Tibial artery (tissue), 4 donors: ENCODE data around the gene TARBP1.

Experiments
- DNase-seq, 2 donors: peaks; one replicate each; pipeline ENCODE4 v3.0.0-alpha.2; 2019
- H3K27ac ChIP-seq, 2 donors: fragments of 200-600 bp; sonication (generic) in 1 of 2; 1 replicate in 1 of 2; 2 replicates in 1 of 2; pipeline ENCODE4 v1.5.1; 2018 to 2019; ENCODE audit warnings: mild to moderate bottlenecking in 1 of 2
- H3K27me3 ChIP-seq, 2 donors: fragments of 200-600 bp; sonication (generic) in 1 of 2; one replicate each; pipeline versions ENCODE4 v1.5.1 to v1.6.0; 2016 to 2019
- H3K36me3 ChIP-seq, 3 donors: fragments of 200-600 bp; sonication (generic) in 2 of 3; one replicate each; pipeline ENCODE4 v1.5.1; 2016 to 2019; ENCODE audit warnings: mild to moderate bottlenecking in 2 of 3
- H3K4me1 ChIP-seq, 4 donors: fragments of 200-600 bp; sonication (generic) in 2 of 4; 1 replicate in 3 of 4; 2 replicates in 1 of 4; pipeline ENCODE4 v1.5.1; 2016 to 2019
- H3K4me3 ChIP-seq, 2 donors: fragments of 200-600 bp; sonication (generic) in 1 of 2; 1 replicate in 1 of 2; 2 replicates in 1 of 2; pipeline ENCODE4 v1.5.1; 2018 to 2019; ENCODE audit warnings: mild to moderate bottlenecking in 2 of 2
- H3K9me3 ChIP-seq, 3 donors: fragments of 200-600 bp; sonication (generic) in 1 of 3; one replicate each; pipeline ENCODE4 v1.5.1; 2016 to 2019
- CTCF ChIP-seq, 2 experiments: fragments of 200-600 bp in 1 of 2; fragments of 450-650 bp in 1 of 2; IDR thresholded peaks; one replicate each; pipeline ENCODE4 v1.5.1; 2017 to 2019; ENCODE audit warnings: antibody characterized with exemption in 2 of 2, mild to moderate bottlenecking in 1 of 2, moderate library complexity in 1 of 2
- intact Hi-C: fragments of 100-400 bp; cut with DNase I; formaldehyde crosslinking; loops from one replicate; pipeline ENCODE4 v1.15.0; 2023; ENCODE audit warnings: low total_unique reads

Gene TARBP1

GRCh38 chr1:234484991-234485739 is 6.2 kb upstream of the TARBP1 start:
- intact Hi-C loops = loop anchor here (5.0 kb wide), 1 partner anchor 607 kb away; no protein-coding TSS in a partner anchor
- H3K27me3 ChIP-seq = peaks cover 0 to 2% of the 10 kb centered on the region in 2 donors
- H3K36me3 ChIP-seq = no peaks in the 10 kb centered on the region
- no peak for TF ChIP-seq CTCF (IDR thresholded peaks at IDR 0.05)
- no peaks in the 10 kb centered on the region for H3K9me3 ChIP-seq
- no peak overlapping the region for H3K27ac ChIP-seq
- no peak overlapping the region for H3K4me3 ChIP-seq
- no peak for DNase-seq
- peaks cover 0 to 8% (median 5%) of the 10 kb centered on the region in 4 donors for H3K4me1 ChIP-seq

GRCh38 chr1:234484218-234484617 is 5.2 kb upstream of the TARBP1 start:
- no peak overlapping the region for H3K4me3 ChIP-seq
- intact Hi-C loops = no loop called here
- H3K4me1 ChIP-seq = peaks cover 0 to 8% (median 5%) of the 10 kb centered on the region in 4 donors
- H3K27me3 ChIP-seq = peaks cover 0 to 2% of the 10 kb centered on the region in 2 donors
- H3K27ac ChIP-seq = no peak overlapping the region
- DNase-seq = no peak
- H3K36me3 ChIP-seq = no peaks in the 10 kb centered on the region
- TF ChIP-seq CTCF (IDR thresholded peaks at IDR 0.05) = no peak
- no peaks in the 10 kb centered on the region for H3K9me3 ChIP-seq

GRCh38 chr1:234481771-234482170 is 2.8 kb upstream of the TARBP1 start:
- H3K9me3 ChIP-seq = no peaks in the 10 kb centered on the region
- H3K36me3 ChIP-seq = no peaks in the 10 kb centered on the region
- peaks cover 0 to 2% of the 10 kb centered on the region in 2 donors for H3K27me3 ChIP-seq
- no peak for DNase-seq
- intact Hi-C loops = no loop called here
- H3K4me1 ChIP-seq = peaks cover 0 to 6% (median 3%) of the 10 kb centered on the region in 4 donors
- no peak overlapping the region for H3K27ac ChIP-seq
- no peak for TF ChIP-seq CTCF (IDR thresholded peaks at IDR 0.05)
- no peak overlapping the region for H3K4me3 ChIP-seq

- Histone ChIP-seq H3K27ac (no peak overlapping the region), H3K4me1 (peaks cover 0 to 6% (median 3%) of the 10 kb centered on the region in 4 donors), H3K36me3 (no peaks in the 10 kb centered on the region), H3K27me3 (peaks cover 0 to 2% of the 10 kb centered on the region in 2 donors), H3K9me3 (no peaks in the 10 kb centered on the region), H3K4me3 (no peak overlapping the region)
- intact Hi-C loops = loop anchor here (10.0 kb wide), 1 partner anchor 945 kb away; no protein-coding TSS in a partner anchor
- TF ChIP-seq CTCF (IDR thresholded peaks at IDR 0.05) = no peak
- DNase-seq = no peak
Measured at GRCh38 chr1:234479866-234480265, 887 bp upstream of the TARBP1 start.

- Histone ChIP-seq H3K36me3 (no peaks in the 10 kb centered on the region), H3K9me3 (no peaks in the 10 kb centered on the region), H3K27me3 (peaks cover 0 to 2% of the 10 kb centered on the region in 2 donors), H3K27ac (no peak overlapping the region), H3K4me1 (peaks cover 0 to 6% (median 3%) of the 10 kb centered on the region in 4 donors), H3K4me3 (peak overlapping the region; percentile 64 to 66)
- no peak for TF ChIP-seq CTCF (IDR thresholded peaks at IDR 0.05)
- no peak for DNase-seq
- intact Hi-C loops = loop anchor here (10.0 kb wide), 1 partner anchor 946 kb away; no protein-coding TSS in a partner anchor
Measured at GRCh38 chr1:234479310-234479559, 256 bp upstream of the TARBP1 start.
